Panc1 (cell line): ENCODE data around the gene TES. TPM values are rescaled to one million over a fixed set of nuclear protein-coding genes. Genes with fewer than 3 reads are reported as not detected.

ENCODE experiments used
- ATAC-seq: fragments of 200-7000 bp; cut with Tn5 transposase; 2 replicates; pipeline ENCODE4 v1.9.1; 2020; ENCODE audit warnings: mild to moderate bottlenecking, moderate library complexity
- BruUV-seq: library from RNA; stranded (reverse); fragments of 400-500 nt; replicated peaks from 2 replicates; lab custom pipeline; 2021; lab: Mats Ljungman, UMichigan
- CTCF ChIA-PET: fragments of 300-600 bp; sonication (Branson Sonifier 250); formaldehyde crosslinking; loops from one replicate; lab custom pipeline; 2022; ENCODE audit warnings: antibody characterized with exemption; lab: Charles Lee
- POLR2A ChIA-PET: fragments of 300-600 bp; sonication (Branson Sonifier 250); formaldehyde crosslinking; loops from one replicate; lab custom pipeline; 2022; ENCODE audit warnings: antibody characterized with exemption; lab: Charles Lee
- DNase-seq: peaks from one replicate; pipeline ENCODE4 v3.0.0-alpha.2; 2010; ENCODE audit warnings: low read depth, low spot score
- H3K27ac ChIP-seq: 2 replicates; pipeline ENCODE4 v1.5.1; 2011; ENCODE audit warnings: mild to moderate bottlenecking, low read length, inconsistent platforms
- H3K27me3 ChIP-seq: fragments of 200-500 bp; sonication (Bioruptor generic); 2 replicates; pipeline ENCODE4 v1.6.0; 2014; ENCODE audit warnings: low read length, inconsistent platforms; ENCODE audit not compliant: control insufficient read depth, insufficient read depth
- H3K36me3 ChIP-seq: fragments of 200-500 bp; sonication (Bioruptor generic); 2 replicates; pipeline ENCODE4 v1.5.1; 2014; ENCODE audit warnings: inconsistent platforms, mild to moderate bottlenecking, low read length, moderate library complexity; ENCODE audit not compliant: control insufficient read depth, insufficient read depth
- H3K4me1 ChIP-seq: 2 replicates; pipeline ENCODE4 v1.5.1; 2011; ENCODE audit warnings: inconsistent platforms, mild to moderate bottlenecking, low read length, moderate library complexity; ENCODE audit not compliant: control insufficient read depth, insufficient read depth
- H3K4me3 ChIP-seq, 2 experiments: 2 replicates each; pipeline ENCODE4 v1.5.1; 2011 to 2012; ENCODE audit warnings: low read depth in 2 of 2, low read length in 2 of 2, mild to moderate bottlenecking in 2 of 2, inconsistent platforms in 1 of 2, moderate library complexity in 1 of 2
- H3K9me3 ChIP-seq: fragments of 200-500 bp; sonication (Bioruptor generic); 2 replicates; pipeline ENCODE4 v1.5.1; 2014; ENCODE audit warnings: low read depth, mild to moderate bottlenecking, inconsistent platforms, low read length, moderate library complexity; ENCODE audit not compliant: control insufficient read depth, insufficient read depth
- POLR2AphosphoS5 ChIP-seq: IDR thresholded peaks from 2 replicates; pipeline ENCODE4 v1.6.1; 2012; ENCODE audit warnings: mild to moderate bottlenecking, low read depth, low read length, moderate library complexity
- SIN3A ChIP-seq: IDR thresholded peaks from 2 replicates; pipeline ENCODE4 v1.6.1; 2012; ENCODE audit warnings: low read depth, mild to moderate bottlenecking, low read length, moderate library complexity, borderline replicate concordance; ENCODE audit not compliant: insufficient read depth
- TCF7L2 ChIP-seq: IDR thresholded peaks from 2 replicates; pipeline ENCODE4 v1.6.1; 2011; ENCODE audit warnings: mild to moderate bottlenecking, low read depth, low read length, inconsistent platforms
- in situ Hi-C: cut with HindIII; loops from 2 replicates; pipeline ENCODE4 v1.10.0; 2016; ENCODE audit warnings: low sequenced_read_pairs, low pct_unique_long_range_greater_than_20kb
- intact Hi-C: fragments of 100-400 bp; cut with micrococcal nuclease; formaldehyde crosslinking; loops from one replicate; pipeline ENCODE4 v1.10.0; 2022; ENCODE audit not compliant: unreplicated experiment
- total RNA-seq: library from RNA; stranded (reverse); gene quantifications from one replicate; pipeline ENCODE4 v1.2.1, GENCODE V29; 2021; ENCODE audit not compliant: unreplicated experiment
- TF ChIP-seq, protein P1 (sequence below): fragments of 450-650 bp; IDR thresholded peaks from 2 replicates; pipeline ENCODE4 v1.5.1; 2017; ENCODE audit warnings: mild to moderate bottlenecking
- TF ChIP-seq, protein P2 (sequence below), 2 experiments: IDR thresholded peaks; 2 replicates each; pipeline ENCODE4 v1.6.1; 2011 to 2012; ENCODE audit warnings: low read depth in 2 of 2, control low read depth in 1 of 2, low read length in 1 of 2, mild to moderate bottlenecking in 1 of 2, moderate library complexity in 1 of 2; ENCODE audit not compliant: insufficient read depth in 1 of 2

The TES gene
- total RNA-seq, 1 experiment from 2014 or later, result 99.4 TPM

- no peak for DNase-seq
- no peaks in the 10 kb centered on the region for H3K27me3 ChIP-seq
- TF ChIP-seq, protein P1, sequence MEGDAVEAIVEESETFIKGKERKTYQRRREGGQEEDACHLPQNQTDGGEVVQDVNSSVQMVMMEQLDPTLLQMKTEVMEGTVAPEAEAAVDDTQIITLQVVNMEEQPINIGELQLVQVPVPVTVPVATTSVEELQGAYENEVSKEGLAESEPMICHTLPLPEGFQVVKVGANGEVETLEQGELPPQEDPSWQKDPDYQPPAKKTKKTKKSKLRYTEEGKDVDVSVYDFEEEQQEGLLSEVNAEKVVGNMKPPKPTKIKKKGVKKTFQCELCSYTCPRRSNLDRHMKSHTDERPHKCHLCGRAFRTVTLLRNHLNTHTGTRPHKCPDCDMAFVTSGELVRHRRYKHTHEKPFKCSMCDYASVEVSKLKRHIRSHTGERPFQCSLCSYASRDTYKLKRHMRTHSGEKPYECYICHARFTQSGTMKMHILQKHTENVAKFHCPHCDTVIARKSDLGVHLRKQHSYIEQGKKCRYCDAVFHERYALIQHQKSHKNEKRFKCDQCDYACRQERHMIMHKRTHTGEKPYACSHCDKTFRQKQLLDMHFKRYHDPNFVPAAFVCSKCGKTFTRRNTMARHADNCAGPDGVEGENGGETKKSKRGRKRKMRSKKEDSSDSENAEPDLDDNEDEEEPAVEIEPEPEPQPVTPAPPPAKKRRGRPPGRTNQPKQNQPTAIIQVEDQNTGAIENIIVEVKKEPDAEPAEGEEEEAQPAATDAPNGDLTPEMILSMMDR, result no peak; the same call in 1 of the 2 replicates
- TF ChIP-seq POLR2AphosphoS5 (no peak), SIN3A (no peak), TCF7L2 (no peak)
- TF ChIP-seq, protein P2, sequence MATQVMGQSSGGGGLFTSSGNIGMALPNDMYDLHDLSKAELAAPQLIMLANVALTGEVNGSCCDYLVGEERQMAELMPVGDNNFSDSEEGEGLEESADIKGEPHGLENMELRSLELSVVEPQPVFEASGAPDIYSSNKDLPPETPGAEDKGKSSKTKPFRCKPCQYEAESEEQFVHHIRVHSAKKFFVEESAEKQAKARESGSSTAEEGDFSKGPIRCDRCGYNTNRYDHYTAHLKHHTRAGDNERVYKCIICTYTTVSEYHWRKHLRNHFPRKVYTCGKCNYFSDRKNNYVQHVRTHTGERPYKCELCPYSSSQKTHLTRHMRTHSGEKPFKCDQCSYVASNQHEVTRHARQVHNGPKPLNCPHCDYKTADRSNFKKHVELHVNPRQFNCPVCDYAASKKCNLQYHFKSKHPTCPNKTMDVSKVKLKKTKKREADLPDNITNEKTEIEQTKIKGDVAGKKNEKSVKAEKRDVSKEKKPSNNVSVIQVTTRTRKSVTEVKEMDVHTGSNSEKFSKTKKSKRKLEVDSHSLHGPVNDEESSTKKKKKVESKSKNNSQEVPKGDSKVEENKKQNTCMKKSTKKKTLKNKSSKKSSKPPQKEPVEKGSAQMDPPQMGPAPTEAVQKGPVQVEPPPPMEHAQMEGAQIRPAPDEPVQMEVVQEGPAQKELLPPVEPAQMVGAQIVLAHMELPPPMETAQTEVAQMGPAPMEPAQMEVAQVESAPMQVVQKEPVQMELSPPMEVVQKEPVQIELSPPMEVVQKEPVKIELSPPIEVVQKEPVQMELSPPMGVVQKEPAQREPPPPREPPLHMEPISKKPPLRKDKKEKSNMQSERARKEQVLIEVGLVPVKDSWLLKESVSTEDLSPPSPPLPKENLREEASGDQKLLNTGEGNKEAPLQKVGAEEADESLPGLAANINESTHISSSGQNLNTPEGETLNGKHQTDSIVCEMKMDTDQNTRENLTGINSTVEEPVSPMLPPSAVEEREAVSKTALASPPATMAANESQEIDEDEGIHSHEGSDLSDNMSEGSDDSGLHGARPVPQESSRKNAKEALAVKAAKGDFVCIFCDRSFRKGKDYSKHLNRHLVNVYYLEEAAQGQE (IDR thresholded peaks at IDR 0.05; ENCODE audit: insufficient read depth in 1 of 2, low read depth in 2 of 2, low read length in 1 of 2), result no peak
- H3K36me3 ChIP-seq, result no peaks in the 10 kb centered on the region
- H3K4me1 ChIP-seq, result peaks cover 42% of the 10 kb centered on the region
- H3K4me3 ChIP-seq, result no peak overlapping the region
- in situ Hi-C loops, result no loop called here
- intact Hi-C loops, result loop anchor here (5.0 kb wide), 5 partner anchors 43 to 223 kb away; partner anchors contain the start of gene CAV2
- BruUV-seq, result no TSS peak
- CTCF ChIA-PET, result no interaction called here
- peaks cover 13% of the 10 kb centered on the region for H3K9me3 ChIP-seq
- no peak for ATAC-seq
- peak overlapping the region; percentile 100 for H3K27ac ChIP-seq
- POLR2A ChIA-PET, result no interaction called here
Observed at GRCh38 chr7:116273918-116274301, 63.6 kb downstream of the TES start.

GRCh38 chr7:116277070-116277469 lies 66.7 kb downstream of the TES start:
- no peak for ATAC-seq
- no TSS peak for BruUV-seq
- no peak for DNase-seq

More at GRCh38 chr7:116277070-116277469, 66.7 kb downstream of the TES start:
- CTCF ChIA-PET, result no interaction called here
- Histone ChIP-seq H3K4me1 (peaks cover 20% of the 10 kb centered on the region), H3K27me3 (no peaks in the 10 kb centered on the region), H3K4me3 (no peak overlapping the region), H3K9me3 (peaks cover 13% of the 10 kb centered on the region), H3K36me3 (no peaks in the 10 kb centered on the region), H3K27ac (peak overlapping the region; percentile 100; the same call in 1 of the 2 replicates)
- TF ChIP-seq, protein P2 (IDR thresholded peaks at IDR 0.05; ENCODE audit: insufficient read depth in 1 of 2, low read depth in 2 of 2, low read length in 1 of 2), result no peak
- TF ChIP-seq, protein P1, result no peak
- no peak for TF ChIP-seq SIN3A
- TF ChIP-seq TCF7L2, result no peak
- TF ChIP-seq POLR2AphosphoS5, result no peak
- in situ Hi-C loops, result no loop called here
- POLR2A ChIA-PET, result no interaction called here
- intact Hi-C loops, result no loop called here
